Measurements from ENCODE around the gene COP1. TPM values are rescaled to one million over a fixed set of nuclear protein-coding genes. Genes with fewer than 3 reads are reported as not detected.

The COP1 gene
- total and polyA plus RNA-seq, 5 experiments from 2014 or later, result 32.1 to 47.3 (median 42.7) TPM

DNA sequence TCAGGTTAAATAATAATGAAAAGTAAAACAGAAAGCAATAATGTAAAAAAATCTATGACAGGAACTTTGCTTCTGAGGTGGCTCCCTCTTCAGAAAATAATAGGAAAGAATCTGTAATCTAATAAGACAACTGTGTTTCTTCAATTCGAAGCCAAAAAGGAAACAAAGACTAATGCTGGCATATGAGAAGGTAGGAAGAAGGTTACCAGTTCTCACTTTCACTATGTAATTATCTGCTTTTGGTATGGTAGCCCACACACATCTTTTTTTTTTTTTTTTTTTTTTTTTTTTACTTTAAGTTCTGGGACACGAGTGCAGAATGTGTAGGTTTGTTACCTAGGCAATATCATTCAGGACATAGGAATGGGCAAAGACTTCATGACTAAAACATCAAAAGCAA is 47.1 kb downstream of the COP1 start:
- DNase-seq, result no peak
- Mint-ChIP-seq H3K27ac (peak overlapping the region in 1 of 10 donors; percentile 11), H3K27me3 (no peaks in the 10 kb centered on the region), H3K9me3 (peaks cover 0 to 33% (median 18%) of the 10 kb centered on the region in 9 donors), H3K36me3 (peaks cover 42 to 88% (median 81%) of the 10 kb centered on the region in 3 donors), H3K4me3 (no peak overlapping the region), H3K4me1 (peaks cover 6 to 23% (median 14%) of the 10 kb centered on the region in 4 donors)
- POLR2A ChIA-PET, result no interaction called here
- ATAC-seq, result no peak

DNA sequence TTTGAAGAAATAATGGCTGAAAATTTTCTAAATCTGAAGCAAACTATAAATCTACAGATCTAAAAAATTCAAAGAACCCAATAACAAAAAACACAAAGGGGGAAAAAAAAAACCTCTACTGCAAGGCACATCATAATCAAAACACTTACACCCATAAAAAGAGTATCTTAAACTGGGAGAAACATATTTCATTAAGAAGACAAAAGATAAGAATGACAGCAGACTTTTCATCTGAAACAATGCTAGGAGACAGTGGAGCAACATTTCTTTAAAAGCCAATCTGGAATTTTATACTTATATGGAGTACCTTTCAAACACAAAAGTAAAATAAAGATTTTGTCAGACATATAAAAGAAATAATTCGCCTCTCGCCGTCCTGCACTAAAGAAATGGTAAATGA is 49.1 kb downstream of the COP1 start:
- POLR2A ChIA-PET, result no interaction called here
- H3K36me3 Mint-ChIP-seq, result peaks cover 48 to 87% (median 82%) of the 10 kb centered on the region in 3 donors
- H3K4me1 Mint-ChIP-seq, result peaks cover 6 to 23% (median 15%) of the 10 kb centered on the region in 4 donors
- DNase-seq, result no peak
- H3K27ac Mint-ChIP-seq, result no peak overlapping the region
- H3K27me3 Mint-ChIP-seq, result no peaks in the 10 kb centered on the region
- no peak for ATAC-seq
- peaks cover 0 to 33% (median 18%) of the 10 kb centered on the region in 9 donors for H3K9me3 Mint-ChIP-seq
- peak overlapping the region in 1 of 10 donors; percentile 2 for H3K4me3 Mint-ChIP-seq

DNA sequence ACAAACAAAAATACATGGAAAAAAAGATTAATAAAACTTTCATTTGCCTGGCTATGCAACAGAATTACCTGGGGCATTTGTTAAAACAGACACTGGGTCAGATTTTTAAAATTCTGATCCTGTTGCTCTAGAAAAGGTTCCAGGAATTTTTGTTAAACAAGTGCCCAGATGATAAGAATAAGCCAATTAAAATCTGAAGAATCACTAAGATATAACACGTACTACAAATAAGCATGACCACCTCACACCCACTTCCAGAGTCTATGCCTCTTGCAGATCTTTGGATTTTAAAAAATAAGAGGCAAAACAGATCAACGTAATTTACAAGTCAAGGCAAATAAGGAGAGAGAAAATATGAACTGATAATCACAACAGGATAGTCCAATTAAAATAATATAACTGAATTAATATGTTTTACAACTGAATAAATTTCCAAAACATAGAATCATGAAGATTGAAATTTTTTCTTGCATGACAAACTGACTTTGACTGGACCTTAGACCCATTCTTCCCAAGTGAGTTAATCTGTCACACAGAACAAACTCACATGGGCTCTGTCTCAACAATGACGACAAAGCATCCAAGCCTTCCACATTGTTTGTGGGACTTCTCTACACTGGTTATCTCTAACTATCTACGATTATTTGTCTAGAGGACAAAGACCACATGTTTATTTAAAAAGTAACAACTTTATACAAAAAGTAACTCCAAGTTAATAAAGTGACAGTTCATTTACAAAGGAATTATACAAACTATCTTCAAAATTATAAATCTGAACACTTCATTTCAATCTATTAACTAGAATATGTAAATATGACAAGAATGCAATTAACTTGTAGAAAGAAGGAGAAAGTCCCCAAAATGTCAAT is 56.9 kb downstream of the COP1 start:
- Mint-ChIP-seq H3K9me3 (peaks cover 0 to 5% (median 0%) of the 10 kb centered on the region in 9 donors), H3K4me1 (peaks cover 11 to 13% (median 12%) of the 10 kb centered on the region in 4 donors), H3K36me3 (peaks cover 36 to 66% (median 61%) of the 10 kb centered on the region in 3 donors), H3K27me3 (no peaks in the 10 kb centered on the region), H3K4me3 (no peak overlapping the region), H3K27ac (peak overlapping the region in 1 of 10 donors; percentile 15)
- no peak for ATAC-seq
- no peak for DNase-seq
- POLR2A ChIA-PET, result no interaction called here

DNA sequence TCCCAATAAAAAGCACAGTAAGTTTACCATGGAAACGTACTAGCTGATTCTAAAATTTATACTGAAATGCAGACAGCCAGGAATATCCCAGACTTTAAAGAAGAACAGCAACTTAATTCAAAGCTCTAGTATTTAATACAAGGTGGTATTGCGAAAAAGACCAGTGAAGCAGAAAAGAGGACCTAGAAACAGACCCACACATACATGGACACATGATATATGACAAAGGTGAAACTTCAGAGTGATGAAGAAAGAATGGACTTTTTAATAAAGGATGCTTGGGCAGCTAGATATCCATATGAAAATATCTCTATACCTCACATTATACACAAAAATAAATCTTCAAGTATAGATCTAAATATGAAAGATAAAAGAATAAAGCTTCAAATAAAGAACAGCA is 62.6 kb downstream of the COP1 start:
- no peak for DNase-seq
- H3K4me3 Mint-ChIP-seq, result no peak overlapping the region

DNA sequence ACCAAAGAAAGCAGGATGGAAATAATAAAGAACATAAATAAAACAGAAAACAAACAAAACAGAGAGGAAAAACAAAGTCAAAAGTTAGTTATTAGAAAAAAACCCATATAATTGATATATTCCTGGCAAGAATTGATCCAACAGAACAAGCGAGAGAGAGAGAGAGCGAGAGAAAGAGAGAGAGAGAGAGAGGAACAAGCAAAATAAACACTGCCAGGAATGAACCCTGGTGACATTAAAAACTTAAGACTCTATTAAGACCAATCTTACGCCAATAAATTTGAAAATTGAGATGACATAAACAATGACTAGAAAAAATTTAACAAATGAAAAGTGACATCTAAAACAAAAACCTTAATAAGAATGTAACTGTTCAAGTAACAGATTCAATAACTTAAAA is 64.1 kb downstream of the COP1 start:
- peaks cover 19 to 55% (median 42%) of the 10 kb centered on the region in 4 donors for H3K4me1 Mint-ChIP-seq
- no peaks in the 10 kb centered on the region for H3K27me3 Mint-ChIP-seq

More for the DNA sequence above, 62.6 kb downstream of the COP1 start:
- Mint-ChIP-seq H3K36me3 (peaks cover 27 to 65% (median 60%) of the 10 kb centered on the region in 3 donors), H3K27me3 (no peaks in the 10 kb centered on the region), H3K9me3 (peaks cover 0 to 9% (median 0%) of the 10 kb centered on the region in 9 donors), H3K4me1 (peaks cover 9 to 41% (median 28%) of the 10 kb centered on the region in 4 donors), H3K27ac (no peak overlapping the region)
- POLR2A ChIA-PET, result interaction anchor here (0.6 kb wide), 1 partner anchor 67 kb away, joined by 4 read pairs; no protein-coding TSS in a partner anchor
- ATAC-seq, result no peak

DNA sequence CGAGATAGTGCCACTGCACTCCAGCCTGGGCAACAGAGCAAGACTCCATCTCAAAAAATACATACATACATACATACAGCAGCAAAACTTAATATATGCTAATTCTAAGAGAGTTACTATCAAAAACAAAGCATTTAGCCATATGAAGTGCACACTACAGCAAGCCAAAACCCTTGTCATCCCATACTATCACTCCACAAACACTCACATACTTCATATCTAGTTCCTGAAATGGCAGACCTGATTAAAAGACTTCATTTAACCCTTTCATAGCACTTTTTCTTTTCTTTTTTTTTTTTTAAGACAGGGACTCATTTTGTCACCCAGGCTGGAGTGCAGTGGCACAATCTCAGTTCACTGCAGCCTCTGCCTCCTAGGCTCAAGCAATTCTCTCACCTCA is 65.6 kb downstream of the COP1 start:
- Mint-ChIP-seq H3K4me1 (peaks cover 22 to 62% (median 48%) of the 10 kb centered on the region in 4 donors), H3K27me3 (no peaks in the 10 kb centered on the region), H3K9me3 (peaks cover 0 to 7% (median 0%) of the 10 kb centered on the region in 9 donors), H3K4me3 (peak overlapping the region in 1 of 10 donors; percentile 63), H3K36me3 (peaks cover 16 to 60% (median 43%) of the 10 kb centered on the region in 3 donors), H3K27ac (peak overlapping the region in 1 of 10 donors; percentile 39)
- DNase-seq (no peak), ATAC-seq (no peak)
- POLR2A ChIA-PET, result no interaction called here

More for the DNA sequence above, 64.1 kb downstream of the COP1 start:
- peak overlapping the region in 2 of 10 donors; percentile 13 to 47 for H3K27ac Mint-ChIP-seq
- POLR2A ChIA-PET, result no interaction called here
- ATAC-seq (no peak), DNase-seq (no peak)
- H3K36me3 Mint-ChIP-seq, result peaks cover 29 to 70% (median 57%) of the 10 kb centered on the region in 3 donors
- no peak overlapping the region for H3K4me3 Mint-ChIP-seq
- peaks cover 0 to 7% (median 0%) of the 10 kb centered on the region in 9 donors for H3K9me3 Mint-ChIP-seq

DNA sequence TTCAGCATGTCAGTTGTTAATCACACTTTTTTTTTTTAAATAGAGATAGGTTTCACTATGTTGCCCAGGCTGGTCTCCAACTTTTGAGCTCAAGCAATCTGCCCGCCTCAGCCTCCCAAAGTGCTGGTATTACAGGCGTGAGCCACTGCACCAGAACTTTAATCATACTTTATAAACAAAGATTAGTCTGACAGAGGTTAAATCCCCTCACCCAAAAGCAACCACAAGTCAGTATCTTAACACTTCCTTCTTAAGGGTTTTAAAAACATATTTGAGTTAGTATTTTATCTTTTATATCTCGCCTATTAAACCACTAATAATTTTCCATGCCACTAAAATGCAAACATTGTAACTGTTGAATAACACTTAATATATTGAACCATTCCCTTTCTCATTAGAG is 70.2 kb downstream of the COP1 start:
- no peak overlapping the region for H3K4me3 Mint-ChIP-seq
- no peaks in the 10 kb centered on the region for H3K9me3 Mint-ChIP-seq
- no peak overlapping the region for H3K27ac Mint-ChIP-seq
- POLR2A ChIA-PET, result no interaction called here
- H3K4me1 Mint-ChIP-seq, result peaks cover 27 to 43% (median 36%) of the 10 kb centered on the region in 4 donors
- H3K27me3 Mint-ChIP-seq, result no peaks in the 10 kb centered on the region
- DNase-seq (no peak), ATAC-seq (no peak)
- H3K36me3 Mint-ChIP-seq, result peaks cover 13 to 48% (median 36%) of the 10 kb centered on the region in 3 donors

DNA sequence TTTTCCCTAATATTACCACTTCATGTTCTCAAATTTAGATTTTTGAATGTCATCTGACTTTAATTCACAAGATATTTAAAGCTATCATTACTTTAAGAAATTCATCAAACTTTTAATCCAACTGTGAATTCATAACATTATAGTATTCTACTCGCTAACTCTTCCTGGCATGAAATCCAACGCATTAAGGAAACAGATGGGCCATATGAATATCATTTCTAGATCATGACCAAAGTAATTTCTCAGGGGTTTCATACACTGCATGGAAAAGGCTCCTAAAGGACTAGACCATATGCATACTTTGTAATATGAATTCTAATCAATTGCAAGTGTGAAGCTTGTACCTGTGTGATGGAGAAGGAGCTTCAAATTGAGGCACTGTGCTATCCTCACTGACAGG is 72.4 kb downstream of the COP1 start:
- DNase-seq, result no peak
- Mint-ChIP-seq H3K4me3 (no peak overlapping the region), H3K9me3 (no peaks in the 10 kb centered on the region), H3K27me3 (no peaks in the 10 kb centered on the region), H3K27ac (no peak overlapping the region), H3K4me1 (peaks cover 23 to 35% (median 28%) of the 10 kb centered on the region in 4 donors), H3K36me3 (peaks cover 13 to 44% (median 35%) of the 10 kb centered on the region in 3 donors)
- POLR2A ChIA-PET, result no interaction called here
- ATAC-seq, result no peak

DNA sequence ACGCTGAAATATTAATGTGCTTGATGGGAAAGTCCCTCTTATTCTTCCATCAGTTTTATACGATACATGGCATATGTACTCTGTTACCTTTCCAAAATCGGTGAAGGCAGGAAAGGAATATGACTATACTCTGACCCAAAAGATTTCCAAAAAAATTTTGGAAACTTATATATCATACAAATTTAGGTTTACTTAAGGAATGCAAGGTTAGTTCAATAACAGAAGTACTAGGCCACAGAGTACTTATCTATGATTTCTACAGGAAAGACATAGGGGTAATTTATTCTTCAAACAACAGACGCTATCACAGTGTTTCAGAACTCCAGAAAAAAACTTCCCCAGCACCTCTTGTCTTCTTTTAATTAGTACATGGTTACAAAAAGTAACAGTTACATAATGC is 84.8 kb downstream of the COP1 start:
- peaks cover 0 to 4% (median 1%) of the 10 kb centered on the region in 4 donors for H3K4me1 Mint-ChIP-seq

DNA sequence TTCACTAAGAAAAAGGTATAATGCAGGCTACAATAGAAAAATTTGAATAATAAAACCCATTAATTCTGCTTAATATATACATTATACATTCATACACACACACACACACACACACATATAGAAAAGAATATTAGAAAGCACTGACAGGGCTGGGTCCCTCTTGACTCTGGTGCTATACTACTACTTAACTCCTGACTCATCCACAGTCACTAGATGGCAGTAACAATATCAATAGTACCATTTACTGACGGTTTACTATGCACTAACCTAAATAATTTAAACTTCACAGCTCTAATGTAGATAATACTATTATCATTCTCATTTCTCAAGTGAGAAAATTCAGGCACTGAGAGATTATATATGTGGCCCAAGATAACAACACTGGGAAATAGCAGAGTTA is 87.5 kb downstream of the COP1 start:
- no peaks in the 10 kb centered on the region for H3K27me3 Mint-ChIP-seq
- ATAC-seq (no peak), DNase-seq (no peak)
- H3K4me1 Mint-ChIP-seq, result peaks cover 0 to 2% (median 1%) of the 10 kb centered on the region in 4 donors
- H3K9me3 Mint-ChIP-seq, result peaks cover 0 to 39% (median 10%) of the 10 kb centered on the region in 9 donors
- POLR2A ChIA-PET, result no interaction called here
- peaks cover 19 to 70% (median 49%) of the 10 kb centered on the region in 3 donors for H3K36me3 Mint-ChIP-seq
- H3K27ac Mint-ChIP-seq, result peak overlapping the region in 1 of 10 donors; percentile 59
- no peak overlapping the region for H3K4me3 Mint-ChIP-seq

More for the DNA sequence above, 84.8 kb downstream of the COP1 start:
- H3K27me3 Mint-ChIP-seq, result no peaks in the 10 kb centered on the region
- no peak overlapping the region for H3K4me3 Mint-ChIP-seq
- H3K9me3 Mint-ChIP-seq, result peaks cover 11 to 49% (median 19%) of the 10 kb centered on the region in 9 donors
- DNase-seq (no peak), ATAC-seq (no peak)
- H3K27ac Mint-ChIP-seq, result no peak overlapping the region
- H3K36me3 Mint-ChIP-seq, result peaks cover 38 to 69% (median 44%) of the 10 kb centered on the region in 3 donors
- POLR2A ChIA-PET, result no interaction called here

DNA sequence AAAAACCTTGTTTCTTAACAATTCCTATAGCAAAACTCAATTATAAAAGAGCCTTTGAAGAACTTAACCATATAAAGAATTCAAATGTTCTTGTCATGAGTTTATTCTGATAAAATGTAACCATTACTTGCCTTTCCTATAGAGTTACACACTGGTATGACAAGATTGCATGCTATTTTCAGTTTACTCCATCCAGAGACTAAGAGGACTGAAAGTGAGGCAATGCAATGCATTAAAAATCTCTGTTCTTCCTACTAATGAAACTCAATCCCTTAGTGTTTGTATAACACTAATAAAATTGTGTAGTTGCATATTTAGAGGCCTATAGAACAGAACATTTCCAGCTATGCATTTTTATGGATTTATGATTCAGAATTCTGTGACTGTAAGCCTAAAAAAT is 88.1 kb downstream of the COP1 start:
- H3K4me3 Mint-ChIP-seq, result no peak overlapping the region

DNA sequence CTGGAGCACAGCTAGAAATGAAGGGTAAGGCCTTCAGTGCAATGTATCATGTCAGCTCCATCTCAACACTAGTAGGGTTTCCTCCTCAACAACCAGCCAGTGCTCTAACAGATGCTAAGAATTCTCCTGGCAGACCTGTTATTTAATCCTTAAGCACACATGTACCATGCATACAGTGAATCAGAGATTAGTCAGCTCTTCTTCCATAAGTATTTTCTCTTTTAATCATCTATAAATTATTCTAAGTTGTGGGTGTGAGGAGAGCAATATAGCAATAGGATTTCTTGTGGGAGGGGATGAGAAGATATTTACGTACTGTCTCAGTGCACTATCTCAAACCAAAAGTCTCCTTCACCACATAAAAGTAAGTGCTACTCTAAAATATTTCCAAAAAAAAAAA is 95.3 kb downstream of the COP1 start:
- POLR2A ChIA-PET, result no interaction called here
- DNase-seq (no peak), ATAC-seq (no peak)
- H3K9me3 Mint-ChIP-seq, result peaks cover 0 to 12% (median 3%) of the 10 kb centered on the region in 9 donors
- H3K27me3 Mint-ChIP-seq, result peaks cover 0 to 1% (median 0%) of the 10 kb centered on the region in 5 donors
- H3K27ac Mint-ChIP-seq, result no peak overlapping the region
- no peak overlapping the region for H3K4me3 Mint-ChIP-seq
- H3K4me1 Mint-ChIP-seq, result peaks cover 0 to 11% (median 4%) of the 10 kb centered on the region in 4 donors
- peaks cover 20 to 75% (median 73%) of the 10 kb centered on the region in 3 donors for H3K36me3 Mint-ChIP-seq

More for the DNA sequence above, 88.1 kb downstream of the COP1 start:
- no peak for DNase-seq
- peaks cover 0 to 1% (median 0%) of the 10 kb centered on the region in 5 donors for H3K27me3 Mint-ChIP-seq
- H3K27ac Mint-ChIP-seq, result no peak overlapping the region
- H3K9me3 Mint-ChIP-seq, result peaks cover 0 to 36% (median 7%) of the 10 kb centered on the region in 9 donors
- H3K36me3 Mint-ChIP-seq, result peaks cover 15 to 69% (median 50%) of the 10 kb centered on the region in 3 donors
- peaks cover 0 to 4% (median 2%) of the 10 kb centered on the region in 4 donors for H3K4me1 Mint-ChIP-seq
- POLR2A ChIA-PET, result no interaction called here
- no peak for ATAC-seq

DNA sequence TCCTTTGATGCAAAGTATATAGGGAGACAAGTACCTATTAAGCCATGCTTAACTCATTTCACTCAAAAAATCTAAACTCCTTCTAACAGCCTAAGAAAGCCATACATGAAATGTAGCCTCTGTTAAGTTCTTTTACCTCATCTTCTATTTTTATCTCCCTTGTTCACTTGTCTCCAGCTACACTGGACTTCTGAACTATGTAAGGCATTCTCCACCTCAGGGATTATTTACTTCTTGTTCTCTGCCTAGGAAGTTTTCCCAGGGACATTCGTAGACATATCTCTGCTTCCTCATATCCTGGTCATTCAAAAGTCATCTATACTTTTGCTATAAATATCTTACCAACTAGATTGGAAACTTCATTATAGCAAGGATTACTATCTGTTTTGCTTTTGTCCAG is 96.9 kb downstream of the COP1 start:
- no peak for DNase-seq

More for the DNA sequence above, 96.9 kb downstream of the COP1 start:
- Mint-ChIP-seq H3K4me3 (no peak overlapping the region), H3K9me3 (peaks cover 0 to 12% (median 6%) of the 10 kb centered on the region in 9 donors), H3K27me3 (peaks cover 0 to 1% (median 0%) of the 10 kb centered on the region in 5 donors), H3K36me3 (peaks cover 16 to 75% (median 72%) of the 10 kb centered on the region in 3 donors), H3K4me1 (peaks cover 3 to 11% (median 5%) of the 10 kb centered on the region in 4 donors), H3K27ac (no peak overlapping the region)
- no peak for ATAC-seq
- POLR2A ChIA-PET, result no interaction called here
